ENCODE measurements around the gene TMEM121B. TPM values are rescaled to one million over a fixed set of nuclear protein-coding genes. Genes with fewer than 3 reads are reported as not detected.

Gene TMEM121B
- total RNA-seq, result 2.6 TPM

DNA sequence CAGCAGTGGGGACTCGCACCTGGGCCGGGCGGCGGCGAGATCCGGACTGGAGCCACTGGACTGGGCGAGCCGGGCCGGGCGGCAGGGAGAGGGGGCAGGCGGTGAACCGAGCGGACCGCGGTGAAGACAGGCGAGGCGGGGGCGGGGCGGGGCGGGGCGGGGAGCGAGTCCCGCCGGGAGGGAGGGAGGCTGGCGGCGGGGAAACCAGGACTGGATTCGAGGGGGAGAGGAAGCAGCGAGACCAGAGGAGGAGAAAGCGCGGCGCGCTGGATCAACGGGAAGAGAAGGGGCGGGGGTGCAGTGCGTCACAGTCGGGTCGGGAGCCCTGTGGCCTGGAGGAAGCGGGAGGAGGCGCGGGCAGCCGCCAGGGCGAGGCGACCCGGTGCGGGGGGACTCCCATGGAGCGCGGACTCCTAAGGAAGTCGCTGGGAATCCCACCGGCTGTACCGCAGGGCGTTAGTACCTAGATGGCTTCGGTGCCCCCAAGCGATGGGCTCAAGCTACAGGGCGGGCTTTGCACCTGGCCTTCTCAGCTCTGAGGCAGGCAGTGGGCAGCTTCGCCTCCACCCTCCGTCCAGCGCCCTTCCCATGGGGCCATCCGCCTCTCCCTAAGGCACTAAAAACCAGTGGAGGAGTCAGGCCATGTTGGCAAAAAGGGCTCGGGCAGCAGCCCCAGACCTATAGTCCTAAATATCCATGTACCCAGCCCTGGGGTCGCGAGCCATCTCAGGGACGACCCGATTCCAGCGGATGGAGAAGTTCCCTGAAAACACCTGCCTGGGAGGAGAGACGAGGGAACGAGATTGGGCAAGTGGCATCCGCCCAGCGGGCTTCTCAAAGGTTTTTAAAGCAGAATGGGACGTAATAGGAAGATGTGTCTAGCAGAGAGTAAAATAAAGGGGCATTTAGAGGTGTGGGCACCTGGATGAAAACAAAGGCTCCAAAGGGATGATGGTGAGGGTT is at the start of gene TMEM121B:
Gene TMEM121B, minus strand, starts transcription at position 128 of the 963 bp plus-strand sequence. CDS start 233 bp downstream, outside the sequence.
- Histone ChIP-seq H3K9ac (ENCODE audit: low read depth in 1 of 3, low read length in 3 of 3) (peak within 1 kb of the TSS; percentile 43 to 75 (median 56)), H3K36me3 (ENCODE audit: control insufficient read depth in 3 of 3, insufficient read depth in 3 of 3, low read length in 3 of 3) (no peaks in the 10 kb centered on the region), H3K9me3 (ENCODE audit: control insufficient read depth in 3 of 3, low read length in 3 of 3) (no peaks in the 10 kb centered on the region), H3K4me1 (ENCODE audit: control insufficient read depth in 3 of 3, insufficient read depth in 3 of 3, low read length in 3 of 3) (peaks cover 10 to 24% (median 24%) of the 10 kb centered on the region in 3 donors), H3K4me3 (ENCODE audit: low read length in 3 of 3) (peak within 1 kb of the TSS; percentile 51 to 78 (median 67)), H3K27me3 (ENCODE audit: control insufficient read depth in 3 of 3, insufficient read depth in 3 of 3, low read length in 3 of 3) (peaks cover 0 to 9% (median 7%) of the 10 kb centered on the region in 3 donors), H3K27ac (ENCODE audit: low read depth, low read length) (no peak within 1 kb of the TSS)

DNA sequence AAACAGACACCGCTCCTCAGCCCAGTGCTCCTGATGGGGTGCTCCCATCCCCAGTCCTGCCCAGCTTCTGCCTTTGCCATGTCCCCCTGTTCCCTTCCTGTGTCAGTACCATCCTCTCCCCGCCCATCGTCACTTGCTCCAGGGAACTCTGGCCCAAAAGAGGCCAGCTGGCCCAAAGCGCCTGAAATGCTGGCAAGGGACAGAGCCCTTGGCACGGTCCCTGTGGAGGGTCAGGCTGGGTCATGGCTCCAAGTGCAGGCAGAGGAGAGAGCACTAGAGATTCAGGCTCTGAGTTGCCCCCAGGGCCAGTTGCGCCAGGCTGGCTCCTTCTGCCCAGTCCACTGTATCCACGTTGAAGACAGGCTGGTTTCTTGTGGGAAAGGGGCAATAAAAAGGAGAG is 46.3 kb upstream of the TMEM121B start:
- Histone ChIP-seq H3K36me3 (ENCODE audit: control insufficient read depth in 3 of 3, insufficient read depth in 3 of 3, low read length in 3 of 3) (no peaks in the 10 kb centered on the region), H3K4me1 (ENCODE audit: control insufficient read depth in 3 of 3, insufficient read depth in 3 of 3, low read length in 3 of 3) (peaks cover 21 to 34% (median 27%) of the 10 kb centered on the region in 3 donors), H3K9ac (ENCODE audit: low read depth in 1 of 3, low read length in 3 of 3) (peak overlapping the region in 2 of 3 donors; percentile 65 to 66), H3K9me3 (ENCODE audit: control insufficient read depth in 3 of 3, low read length in 3 of 3) (no peaks in the 10 kb centered on the region), H3K4me3 (ENCODE audit: low read length in 3 of 3) (peak overlapping the region; percentile 43 to 64 (median 61)), H3K27ac (ENCODE audit: low read depth, low read length) (no peak overlapping the region), H3K27me3 (ENCODE audit: control insufficient read depth in 3 of 3, insufficient read depth in 3 of 3, low read length in 3 of 3) (no peaks in the 10 kb centered on the region)

DNA sequence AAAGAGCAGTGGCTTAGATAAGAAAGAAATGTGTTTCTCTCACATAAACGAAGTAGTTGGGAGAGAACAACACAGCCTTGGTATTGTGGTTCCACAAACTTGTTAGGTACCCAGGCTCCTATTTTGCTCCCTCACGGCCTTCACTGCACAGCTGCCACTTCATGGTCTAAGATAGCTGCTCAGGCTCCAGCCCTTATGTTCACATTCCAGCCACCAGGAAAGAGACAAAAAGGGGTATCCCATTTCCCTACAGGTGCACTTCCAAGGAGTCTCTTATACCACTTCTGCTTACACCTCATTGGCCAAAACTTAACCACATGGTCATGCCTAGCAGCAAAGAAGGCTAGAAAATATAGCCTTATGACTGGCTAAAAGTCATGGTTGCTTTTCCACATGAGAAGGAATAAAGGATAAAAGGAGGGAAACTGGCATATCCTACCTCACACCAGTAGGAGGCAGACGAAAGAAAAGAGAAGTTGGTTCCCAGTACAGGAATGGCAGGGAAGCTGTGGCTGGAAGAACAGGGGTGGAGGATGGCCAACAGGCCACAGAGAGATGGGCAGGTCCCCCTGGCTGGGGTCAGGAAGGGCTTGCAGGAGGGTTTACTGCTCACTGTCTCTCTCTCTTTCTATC is 43.3 kb upstream of the TMEM121B start:
- no peak overlapping the region for H3K27ac ChIP-seq (ENCODE audit: low read depth, low read length)

DNA sequence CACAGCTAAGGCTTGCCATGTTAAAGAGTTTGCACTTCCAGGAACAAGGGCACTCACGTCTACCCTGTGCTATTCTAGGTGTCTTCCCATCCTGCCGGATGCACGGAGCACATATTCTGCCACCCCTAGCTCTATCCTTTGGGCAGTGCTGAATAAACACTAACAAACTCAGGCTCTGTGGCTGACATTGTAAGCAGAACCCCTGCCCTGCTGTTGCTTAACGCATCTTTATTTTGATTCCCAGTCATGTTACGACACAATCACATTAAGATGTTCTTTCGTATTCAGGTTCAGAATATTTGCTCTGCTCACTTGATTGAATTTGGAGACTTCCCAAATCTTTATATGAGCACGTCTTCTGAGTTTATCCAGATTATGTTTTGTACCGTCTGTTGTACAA is 41.6 kb upstream of the TMEM121B start:
- Histone ChIP-seq H3K9me3 (ENCODE audit: control insufficient read depth in 3 of 3, low read length in 3 of 3) (no peaks in the 10 kb centered on the region), H3K36me3 (ENCODE audit: control insufficient read depth in 3 of 3, insufficient read depth in 3 of 3, low read length in 3 of 3) (no peaks in the 10 kb centered on the region), H3K4me1 (ENCODE audit: control insufficient read depth in 3 of 3, insufficient read depth in 3 of 3, low read length in 3 of 3) (peaks cover 24 to 33% (median 29%) of the 10 kb centered on the region in 3 donors), H3K27me3 (ENCODE audit: control insufficient read depth in 3 of 3, insufficient read depth in 3 of 3, low read length in 3 of 3) (no peaks in the 10 kb centered on the region), H3K9ac (ENCODE audit: low read depth in 1 of 3, low read length in 3 of 3) (no peak overlapping the region), H3K4me3 (ENCODE audit: low read length in 3 of 3) (no peak overlapping the region), H3K27ac (ENCODE audit: low read depth, low read length) (no peak overlapping the region)

More for the DNA sequence above, 43.3 kb upstream of the TMEM121B start:
- Histone ChIP-seq H3K9ac (ENCODE audit: low read depth in 1 of 3, low read length in 3 of 3) (no peak overlapping the region), H3K4me1 (ENCODE audit: control insufficient read depth in 3 of 3, insufficient read depth in 3 of 3, low read length in 3 of 3) (peaks cover 20 to 31% (median 25%) of the 10 kb centered on the region in 3 donors), H3K27me3 (ENCODE audit: control insufficient read depth in 3 of 3, insufficient read depth in 3 of 3, low read length in 3 of 3) (no peaks in the 10 kb centered on the region), H3K36me3 (ENCODE audit: control insufficient read depth in 3 of 3, insufficient read depth in 3 of 3, low read length in 3 of 3) (no peaks in the 10 kb centered on the region), H3K4me3 (ENCODE audit: low read length in 3 of 3) (no peak overlapping the region), H3K9me3 (ENCODE audit: control insufficient read depth in 3 of 3, low read length in 3 of 3) (no peaks in the 10 kb centered on the region)

DNA sequence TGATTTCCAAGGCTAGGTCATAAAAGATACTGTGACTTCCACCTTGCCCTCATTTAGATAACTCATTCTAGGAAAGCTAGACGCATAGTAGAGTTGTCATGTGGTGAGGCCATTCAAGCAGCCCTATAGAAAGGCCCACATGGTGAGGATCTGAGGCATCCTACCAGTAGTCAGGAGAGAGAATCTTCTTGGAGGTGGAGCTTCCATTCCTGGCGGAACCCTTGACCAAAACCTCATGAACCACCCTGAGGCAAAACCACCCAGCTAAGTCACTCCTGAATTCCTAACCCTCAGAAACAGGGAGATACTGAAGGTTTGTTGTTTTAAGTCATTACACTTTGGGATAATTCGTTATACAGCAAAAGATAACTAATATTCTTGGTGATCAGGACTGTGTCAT is 40.8 kb upstream of the TMEM121B start:
- Histone ChIP-seq H3K4me1 (ENCODE audit: control insufficient read depth in 3 of 3, insufficient read depth in 3 of 3, low read length in 3 of 3) (peaks cover 26 to 30% (median 29%) of the 10 kb centered on the region in 3 donors), H3K36me3 (ENCODE audit: control insufficient read depth in 3 of 3, insufficient read depth in 3 of 3, low read length in 3 of 3) (no peaks in the 10 kb centered on the region), H3K9me3 (ENCODE audit: control insufficient read depth in 3 of 3, low read length in 3 of 3) (no peaks in the 10 kb centered on the region), H3K27me3 (ENCODE audit: control insufficient read depth in 3 of 3, insufficient read depth in 3 of 3, low read length in 3 of 3) (no peaks in the 10 kb centered on the region), H3K9ac (ENCODE audit: low read depth in 1 of 3, low read length in 3 of 3) (no peak overlapping the region), H3K27ac (ENCODE audit: low read depth, low read length) (no peak overlapping the region), H3K4me3 (ENCODE audit: low read length in 3 of 3) (no peak overlapping the region)

DNA sequence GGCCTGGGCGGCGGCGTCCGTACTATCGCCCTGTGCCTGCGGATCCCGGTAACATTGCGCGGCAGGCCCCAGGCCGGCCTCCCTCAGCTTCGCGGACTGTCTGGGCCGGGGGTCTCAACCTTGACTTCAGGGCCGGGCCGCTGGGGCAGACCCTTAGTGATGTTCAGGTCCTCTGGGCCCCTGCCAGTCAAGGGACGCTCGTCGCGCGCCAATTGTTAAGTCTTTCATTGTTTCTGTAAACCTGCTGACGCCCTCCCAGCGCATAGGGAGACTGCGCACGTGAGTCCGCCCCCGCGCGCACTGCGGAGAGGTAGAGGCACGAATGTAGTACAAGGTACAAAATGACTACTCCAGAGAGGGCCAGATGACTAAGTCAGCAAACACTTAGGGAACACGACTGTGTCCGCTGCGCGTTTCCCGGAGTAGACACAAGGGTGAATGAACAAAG is 38.4 kb upstream of the TMEM121B start:
- H3K4me1 ChIP-seq (ENCODE audit: control insufficient read depth in 3 of 3, insufficient read depth in 3 of 3, low read length in 3 of 3), result peaks cover 28 to 29% (median 29%) of the 10 kb centered on the region in 3 donors
- no peaks in the 10 kb centered on the region for H3K27me3 ChIP-seq (ENCODE audit: control insufficient read depth in 3 of 3, insufficient read depth in 3 of 3, low read length in 3 of 3)
- H3K4me3 ChIP-seq (ENCODE audit: low read length in 3 of 3), result peak overlapping the region; percentile 81 to 88 (median 88)
- H3K9me3 ChIP-seq (ENCODE audit: control insufficient read depth in 3 of 3, low read length in 3 of 3), result no peaks in the 10 kb centered on the region
- peak overlapping the region; percentile 85 for H3K27ac ChIP-seq (ENCODE audit: low read depth, low read length)
- no peaks in the 10 kb centered on the region for H3K36me3 ChIP-seq (ENCODE audit: control insufficient read depth in 3 of 3, insufficient read depth in 3 of 3, low read length in 3 of 3)
- peak overlapping the region; percentile 83 to 93 (median 90) for H3K9ac ChIP-seq (ENCODE audit: low read depth in 1 of 3, low read length in 3 of 3)

DNA sequence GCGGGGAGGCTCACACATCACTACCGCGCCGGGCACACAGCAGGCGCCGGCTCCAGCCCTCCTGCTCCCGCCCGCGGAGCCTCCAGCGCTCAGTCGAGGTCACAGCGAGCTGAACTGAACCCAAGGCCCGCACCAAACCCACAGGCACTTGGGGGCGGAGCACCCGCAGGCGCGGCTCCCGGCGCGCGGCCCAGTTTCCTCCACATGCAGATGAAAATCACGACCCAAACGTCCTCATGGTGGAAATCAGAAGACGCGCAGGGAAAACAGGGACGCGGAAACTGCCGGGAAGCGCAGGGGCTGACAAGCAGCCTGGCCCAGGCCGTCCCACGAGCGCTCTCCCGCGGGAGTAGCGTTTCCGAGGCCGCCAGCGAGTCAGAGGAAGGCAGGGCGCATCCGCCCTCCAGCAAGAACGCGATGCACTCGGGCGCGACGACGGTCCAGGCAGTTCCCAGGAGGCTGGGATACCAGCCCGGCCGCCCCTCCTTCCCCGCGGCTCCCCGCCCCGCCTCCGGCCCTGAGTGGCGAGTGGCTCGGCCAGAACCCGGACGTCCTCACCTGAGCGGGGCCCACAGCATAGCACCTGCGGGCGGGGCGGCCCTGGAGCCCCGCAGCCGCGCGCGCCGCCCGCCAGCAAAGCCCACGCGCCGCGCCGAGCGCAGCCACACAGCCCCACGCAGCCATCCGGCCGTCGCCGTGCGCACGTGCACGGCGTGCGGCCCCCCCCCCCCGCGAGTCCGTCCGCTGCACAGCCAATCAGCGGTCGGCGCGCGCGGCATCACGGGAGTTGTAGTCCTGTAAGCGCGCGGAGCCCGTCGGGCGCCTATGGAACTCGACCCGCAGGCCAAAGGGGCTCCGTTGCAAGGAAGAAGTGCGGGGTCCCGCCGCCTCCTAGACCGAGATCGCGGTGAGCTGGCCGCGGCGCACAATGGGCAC is 37.7 kb upstream of the TMEM121B start, which contains the start of gene HDHD5:
Gene HDHD5, minus strand, starts transcription at position 710 of the 936 bp plus-strand sequence. Its CDS starts 26 bp downstream, at position 684.
- Histone ChIP-seq H3K27ac (ENCODE audit: low read depth, low read length) (peak within 1 kb of the TSS; percentile 85), H3K27me3 (ENCODE audit: control insufficient read depth in 3 of 3, insufficient read depth in 3 of 3, low read length in 3 of 3) (no peaks in the 10 kb centered on the region), H3K4me3 (ENCODE audit: low read length in 3 of 3) (peak within 1 kb of the TSS; percentile 81 to 88 (median 88)), H3K4me1 (ENCODE audit: control insufficient read depth in 3 of 3, insufficient read depth in 3 of 3, low read length in 3 of 3) (peaks cover 28 to 30% (median 29%) of the 10 kb centered on the region in 3 donors), H3K9ac (ENCODE audit: low read depth in 1 of 3, low read length in 3 of 3) (peak within 1 kb of the TSS; percentile 83 to 93 (median 90)), H3K36me3 (ENCODE audit: control insufficient read depth in 3 of 3, insufficient read depth in 3 of 3, low read length in 3 of 3) (no peaks in the 10 kb centered on the region), H3K9me3 (ENCODE audit: control insufficient read depth in 3 of 3, low read length in 3 of 3) (no peaks in the 10 kb centered on the region)

DNA sequence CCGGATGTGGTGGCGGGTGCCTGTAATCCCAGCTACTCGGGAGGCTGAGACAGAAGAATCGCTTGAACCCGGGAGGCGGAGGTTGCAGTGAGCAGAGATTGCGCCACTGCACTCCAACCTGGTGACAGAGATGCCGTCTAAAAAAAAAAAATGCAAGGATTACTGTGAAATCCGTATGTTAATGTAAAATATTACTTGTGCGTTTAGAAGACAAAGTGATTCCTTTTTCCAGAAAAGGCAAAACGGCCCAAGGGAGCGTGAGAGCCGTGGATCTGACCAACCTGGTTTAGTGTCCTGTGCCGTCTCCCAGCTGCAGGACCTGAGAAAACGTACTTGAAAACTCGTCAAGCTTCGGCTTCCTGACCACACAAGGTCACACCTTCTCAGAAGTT is 37.0 kb upstream of the TMEM121B start:
- peak overlapping the region; percentile 67 to 93 (median 76) for H3K9ac ChIP-seq (ENCODE audit: low read depth in 1 of 3, low read length in 3 of 3)
- peak overlapping the region; percentile 85 for H3K27ac ChIP-seq (ENCODE audit: low read depth, low read length)
- no peaks in the 10 kb centered on the region for H3K9me3 ChIP-seq (ENCODE audit: control insufficient read depth in 3 of 3, low read length in 3 of 3)
- peak overlapping the region; percentile 74 to 88 (median 88) for H3K4me3 ChIP-seq (ENCODE audit: low read length in 3 of 3)
- no peaks in the 10 kb centered on the region for H3K27me3 ChIP-seq (ENCODE audit: control insufficient read depth in 3 of 3, insufficient read depth in 3 of 3, low read length in 3 of 3)
- H3K4me1 ChIP-seq (ENCODE audit: control insufficient read depth in 3 of 3, insufficient read depth in 3 of 3, low read length in 3 of 3), result peaks cover 29 to 32% (median 29%) of the 10 kb centered on the region in 3 donors
- H3K36me3 ChIP-seq (ENCODE audit: control insufficient read depth in 3 of 3, insufficient read depth in 3 of 3, low read length in 3 of 3), result no peaks in the 10 kb centered on the region

DNA sequence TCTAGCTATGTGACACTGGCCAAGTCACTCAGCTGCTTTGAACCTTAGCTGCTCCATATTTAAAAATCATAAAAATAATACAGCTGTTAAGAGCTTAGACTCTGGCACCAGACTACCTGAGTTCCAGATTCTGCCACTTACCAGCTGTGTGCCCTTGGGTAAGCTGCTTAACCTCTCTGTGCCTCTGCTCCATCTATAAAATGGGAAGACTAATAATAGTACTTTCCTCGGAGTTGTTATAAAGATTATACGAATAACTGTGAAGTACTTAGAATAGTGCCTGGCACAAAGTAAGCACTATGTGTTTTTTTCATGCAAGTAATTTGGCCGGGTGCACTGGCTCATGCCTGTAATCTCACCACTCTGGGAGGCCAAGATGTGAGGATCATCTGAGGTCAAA is 36.6 kb upstream of the TMEM121B start:
- Histone ChIP-seq H3K27ac (ENCODE audit: low read depth, low read length) (peak overlapping the region; percentile 85), H3K9me3 (ENCODE audit: control insufficient read depth in 3 of 3, low read length in 3 of 3) (no peaks in the 10 kb centered on the region), H3K4me3 (ENCODE audit: low read length in 3 of 3) (peak overlapping the region in 1 of 3 donors; percentile 30), H3K9ac (ENCODE audit: low read depth in 1 of 3, low read length in 3 of 3) (no peak overlapping the region), H3K4me1 (ENCODE audit: control insufficient read depth in 3 of 3, insufficient read depth in 3 of 3, low read length in 3 of 3) (peaks cover 30 to 37% (median 34%) of the 10 kb centered on the region in 3 donors), H3K27me3 (ENCODE audit: control insufficient read depth in 3 of 3, insufficient read depth in 3 of 3, low read length in 3 of 3) (no peaks in the 10 kb centered on the region), H3K36me3 (ENCODE audit: control insufficient read depth in 3 of 3, insufficient read depth in 3 of 3, low read length in 3 of 3) (no peaks in the 10 kb centered on the region)
